A172 (cell line): ENCODE data around the gene NMNAT3. TPM values are rescaled to one million over a fixed set of nuclear protein-coding genes. Genes with fewer than 3 reads are reported as not detected.

Experiments used
- DNase-seq: peaks from one replicate; pipeline ENCODE4 v3.0.0-alpha.2; 2015; ENCODE audit warnings: low spot score
- total RNA-seq: library from RNA; depleted of rRNA; stranded (reverse); fragments of >200 nt; shearing (Covaris generic); gene quantifications from 2 replicates; pipeline ENCODE4 v1.2.3, GENCODE V29; 2014

The NMNAT3 gene
- total RNA-seq, 1 experiment from 2014 or later: not detected

GRCh38 chr3:139541532-139542288 lies 136.1 kb downstream of the NMNAT3 start:
- no peak for DNase-seq

DNA sequence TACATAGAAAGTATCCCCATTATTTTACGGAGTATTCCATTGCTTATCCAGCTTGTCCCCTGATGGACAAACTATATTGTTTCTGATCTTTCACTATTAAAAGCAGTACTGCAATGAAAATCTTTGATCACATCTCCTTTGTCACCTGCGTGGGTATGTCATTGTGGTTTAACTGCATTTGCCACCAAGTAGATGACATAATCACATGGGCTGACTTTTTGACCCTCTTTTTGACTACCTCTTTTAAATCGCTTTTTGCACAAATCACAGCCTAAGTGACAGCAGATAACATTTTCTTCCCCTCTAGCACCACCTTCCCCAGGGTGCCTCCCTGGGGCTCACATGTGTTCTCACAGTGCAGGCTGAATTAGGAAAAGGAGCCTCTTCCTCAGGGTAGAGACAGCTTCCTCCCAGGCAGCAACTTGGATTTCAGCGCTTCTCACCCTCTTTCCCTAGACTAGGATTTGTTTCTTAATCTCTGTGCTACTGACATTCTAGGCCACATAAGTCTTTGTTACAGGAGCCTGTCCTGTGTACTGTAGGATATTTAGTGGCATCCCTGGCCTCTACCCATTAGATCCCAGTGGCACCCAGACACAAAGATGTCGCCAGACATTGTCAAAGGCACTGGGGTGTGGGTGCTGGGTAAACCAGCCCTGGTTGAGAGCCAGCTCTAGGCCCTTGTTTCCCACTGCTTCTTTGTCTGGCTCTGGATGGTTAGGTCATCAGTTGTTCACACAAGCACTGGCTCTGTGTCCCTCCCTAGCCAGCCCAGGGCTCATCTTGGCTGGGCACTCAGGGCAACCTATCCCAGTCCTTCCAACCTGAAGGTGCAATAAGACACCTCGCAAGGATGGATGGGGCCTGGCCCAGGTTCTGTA lies 136.9 kb downstream of the NMNAT3 start:
- DNase-seq: no peak

GRCh38 chr3:139538733-139539132 lies 139.0 kb downstream of the NMNAT3 start:
- no peak for DNase-seq

- DNase-seq: no peak
Measured at GRCh38 chr3:139537795-139538621, 139.8 kb downstream of the NMNAT3 start.

- DNase-seq: peak; percentile 62
Measured at GRCh38 chr3:139537361-139537760, 140.4 kb downstream of the NMNAT3 start.

GRCh38 chr3:139534992-139535879 lies 142.5 kb downstream of the NMNAT3 start:
- peak; percentile 73 for DNase-seq

GRCh38 chr3:139534455-139534812 lies 143.3 kb downstream of the NMNAT3 start:
- DNase-seq: peak; percentile 85

GRCh38 chr3:139533781-139534454 lies 143.9 kb downstream of the NMNAT3 start:
- peak; percentile 64 for DNase-seq

DNA sequence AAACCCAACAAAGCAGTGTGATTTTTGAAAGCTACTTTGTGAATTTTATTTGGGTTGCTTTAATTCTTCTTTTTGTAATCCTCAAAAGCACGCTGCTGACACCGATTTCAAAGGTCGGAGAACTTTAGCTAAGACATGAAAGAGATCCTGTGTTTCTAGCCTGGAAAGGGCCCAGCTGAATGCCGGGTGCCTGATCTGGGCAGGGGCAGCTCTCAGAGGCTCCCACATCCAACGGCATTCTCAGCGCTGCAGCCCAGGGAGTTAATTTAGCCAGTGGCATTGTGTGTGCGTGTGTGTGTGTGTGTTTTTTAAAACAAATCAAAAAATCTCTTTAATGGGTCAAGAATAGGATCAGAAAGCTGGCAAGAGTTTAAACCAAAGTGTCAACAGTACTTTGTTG lies 144.8 kb downstream of the NMNAT3 start:
- DNase-seq: no peak

- DNase-seq: no peak
Measured at GRCh38 chr3:139530717-139531116, 147.1 kb downstream of the NMNAT3 start.

DNA sequence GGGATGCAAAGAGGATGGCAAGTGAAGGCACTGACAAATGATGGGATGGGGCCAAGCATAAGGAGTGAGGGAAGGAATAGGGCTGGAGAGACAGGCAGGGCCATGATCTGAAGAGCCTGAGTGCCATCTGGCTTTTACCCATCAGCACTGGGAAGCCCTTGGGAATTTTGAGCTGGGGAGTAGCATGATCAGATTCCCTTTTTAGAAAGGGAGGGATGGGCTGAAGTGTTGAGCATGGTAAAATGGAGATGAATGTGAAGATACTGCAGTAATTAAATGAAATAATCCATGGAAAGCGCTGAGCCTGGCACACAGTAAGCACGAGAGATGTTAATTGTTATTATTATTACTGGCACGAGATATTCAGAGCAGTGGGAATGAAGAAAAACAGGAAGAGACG lies 148.1 kb downstream of the NMNAT3 start:
- no peak for DNase-seq

DNA sequence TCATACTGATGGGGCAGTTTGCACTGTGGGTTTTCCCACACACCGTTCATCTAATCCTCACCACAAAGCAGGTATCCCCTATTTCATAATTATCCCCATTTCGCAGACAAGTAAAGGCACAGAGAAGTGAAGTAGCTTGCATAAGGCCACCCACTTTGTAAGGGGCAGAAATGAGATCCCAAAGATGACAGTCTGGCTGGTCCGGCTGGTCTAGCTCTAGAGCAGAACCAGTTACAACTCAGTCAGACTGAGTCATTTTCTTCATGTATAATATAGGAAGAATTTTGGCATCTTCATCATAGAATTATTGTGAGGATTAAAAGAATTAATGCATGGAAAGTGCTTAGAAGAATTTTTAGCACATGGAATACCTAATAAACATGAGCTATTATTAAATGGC lies 148.8 kb downstream of the NMNAT3 start:
- no peak for DNase-seq

- no peak for DNase-seq
Measured at GRCh38 chr3:139528281-139528680, 149.5 kb downstream of the NMNAT3 start.

GRCh38 chr3:139527265-139527664 lies 150.5 kb downstream of the NMNAT3 start:
- DNase-seq: no peak

GRCh38 chr3:139526146-139526545 lies 151.6 kb downstream of the NMNAT3 start:
- DNase-seq: no peak

DNA sequence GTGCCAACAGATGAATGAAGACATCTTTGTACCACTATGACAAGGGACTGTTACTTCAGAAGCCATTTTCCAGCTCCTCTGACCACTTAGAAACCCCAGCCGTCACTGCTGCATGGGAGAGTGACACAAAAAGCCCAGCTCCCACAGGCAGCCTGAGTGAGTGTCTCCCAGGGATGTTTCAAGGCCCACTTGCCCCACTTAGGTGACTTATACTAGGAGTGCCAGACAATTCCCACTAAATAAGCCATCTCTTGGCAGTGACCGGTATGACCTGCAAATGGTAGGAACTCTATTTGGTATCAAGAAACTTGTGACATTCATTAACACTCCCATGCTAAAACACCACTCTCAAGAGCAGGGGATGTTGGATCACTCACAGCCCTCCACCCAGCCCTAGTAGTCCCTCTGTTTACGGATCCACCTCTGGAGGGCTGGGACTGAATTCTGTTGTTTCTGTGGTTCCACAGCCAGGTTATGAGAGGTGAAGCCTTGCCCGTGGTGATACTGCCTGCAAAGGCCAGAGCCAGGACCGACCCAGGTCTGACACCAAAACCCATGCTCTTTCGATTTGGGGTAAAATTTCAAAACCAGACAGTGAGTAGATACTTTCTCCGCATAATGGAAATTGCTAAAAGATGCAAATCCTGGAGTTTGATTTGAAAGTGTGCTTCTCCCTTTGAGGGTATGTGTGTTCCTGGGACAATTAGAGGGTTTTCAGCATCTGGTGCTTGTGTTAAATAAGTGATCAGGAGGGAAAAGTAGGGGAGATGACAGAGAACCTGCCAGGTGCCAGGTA lies 152.7 kb downstream of the NMNAT3 start:
- DNase-seq: no peak

GRCh38 chr3:139523718-139524117 lies 154.1 kb downstream of the NMNAT3 start:
- DNase-seq: no peak

DNA sequence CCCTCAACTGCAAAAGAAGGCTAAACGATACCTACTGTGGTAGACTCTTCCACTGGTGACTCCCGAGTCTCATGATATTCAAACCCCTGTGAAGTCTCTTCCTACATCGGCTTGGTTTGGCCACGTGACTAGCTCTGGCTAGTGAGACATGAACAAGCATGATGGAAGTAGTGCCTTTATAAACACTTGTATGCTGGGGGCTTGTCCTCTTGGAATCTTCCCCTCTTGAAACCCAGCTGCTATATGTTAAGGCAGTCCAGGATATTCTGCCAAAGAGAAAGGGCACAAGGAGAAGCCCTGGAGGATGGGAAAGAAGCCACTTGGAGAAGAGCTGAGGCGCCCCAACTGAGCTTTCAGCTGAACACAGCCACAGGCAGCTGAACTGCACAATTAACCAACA lies 154.6 kb downstream of the NMNAT3 start:
- DNase-seq: no peak

- no peak for DNase-seq
Measured at GRCh38 chr3:139522421-139522820, 155.4 kb downstream of the NMNAT3 start.

DNA sequence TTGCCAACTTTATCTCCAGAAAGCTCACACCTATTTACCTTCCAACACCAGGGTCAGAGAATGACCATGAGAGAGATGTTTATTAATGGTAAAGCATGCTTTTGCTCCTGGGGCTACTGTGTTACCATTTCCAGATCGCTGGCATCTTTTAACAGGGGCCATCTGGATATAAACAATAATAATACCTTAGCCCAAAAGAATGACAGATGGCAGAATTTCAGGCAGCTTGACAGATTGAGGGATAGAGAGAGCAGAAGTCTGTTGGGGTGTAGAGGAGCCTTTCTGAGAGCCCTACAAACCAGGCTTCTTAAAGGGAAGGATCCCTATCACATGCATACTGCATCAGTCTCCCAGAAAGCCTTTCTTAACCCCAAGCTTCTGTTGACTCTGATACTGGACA lies 156.0 kb downstream of the NMNAT3 start:
- no peak for DNase-seq
